ENCODE measurements around the gene TMEM212. TPM values are rescaled to one million over a fixed set of nuclear protein-coding genes. Genes with fewer than 3 reads are reported as not detected.

Gene TMEM212
- total RNA-seq, 1 donor from 2014 or later, result not detected

DNA sequence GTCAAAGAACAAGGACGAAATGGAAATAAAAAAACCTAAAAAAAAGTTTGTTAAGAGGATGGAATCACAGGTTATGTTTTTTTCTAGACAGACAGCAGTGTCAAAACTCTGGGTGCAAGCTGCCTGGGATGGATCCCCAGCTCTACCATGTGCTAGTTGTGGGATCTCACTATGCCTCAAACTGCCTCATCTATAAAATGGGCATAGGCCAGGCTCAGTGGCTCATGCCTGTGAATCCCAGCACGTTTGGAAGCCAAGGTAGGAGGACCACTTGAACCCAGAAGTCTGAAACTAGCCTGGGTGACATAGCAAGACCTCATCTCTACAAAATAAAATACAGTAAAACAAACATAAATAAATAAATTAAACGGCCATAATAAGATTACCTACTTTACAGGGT is 37.5 kb upstream of the TMEM212 start:
- Histone ChIP-seq H3K27me3 (peaks cover 22% of the 10 kb centered on the region), H3K27ac (no peak overlapping the region), H3K9ac (no peak overlapping the region), H2AFZ (replicated peaks) (no peak overlapping the region), H3K36me3 (no peaks in the 10 kb centered on the region), H3K79me2 (ENCODE audit: low read depth) (no peaks in the 10 kb centered on the region), H3F3A (ENCODE audit: low read depth) (no peaks in the 10 kb centered on the region), H3K4me1 (no peaks in the 10 kb centered on the region), H4K20me1 (ENCODE audit: low read depth) (no peaks in the 10 kb centered on the region), H3K9me3 (ENCODE audit: low read depth) (no peaks in the 10 kb centered on the region), H3K4me2 (no peak overlapping the region), H3K4me3 (no peak overlapping the region)
- no peaks in the 10 kb centered on the region for H3K9me3 Mint-ChIP-seq
- no peak for DNase-seq (ENCODE audit: low spot score)
- H3K27me3 Mint-ChIP-seq (ENCODE audit: insufficient read depth, low read depth), result peaks cover 16% of the 10 kb centered on the region
- peaks cover 14% of the 10 kb centered on the region for H3K4me1 Mint-ChIP-seq
- TF ChIP-seq, protein P1, sequence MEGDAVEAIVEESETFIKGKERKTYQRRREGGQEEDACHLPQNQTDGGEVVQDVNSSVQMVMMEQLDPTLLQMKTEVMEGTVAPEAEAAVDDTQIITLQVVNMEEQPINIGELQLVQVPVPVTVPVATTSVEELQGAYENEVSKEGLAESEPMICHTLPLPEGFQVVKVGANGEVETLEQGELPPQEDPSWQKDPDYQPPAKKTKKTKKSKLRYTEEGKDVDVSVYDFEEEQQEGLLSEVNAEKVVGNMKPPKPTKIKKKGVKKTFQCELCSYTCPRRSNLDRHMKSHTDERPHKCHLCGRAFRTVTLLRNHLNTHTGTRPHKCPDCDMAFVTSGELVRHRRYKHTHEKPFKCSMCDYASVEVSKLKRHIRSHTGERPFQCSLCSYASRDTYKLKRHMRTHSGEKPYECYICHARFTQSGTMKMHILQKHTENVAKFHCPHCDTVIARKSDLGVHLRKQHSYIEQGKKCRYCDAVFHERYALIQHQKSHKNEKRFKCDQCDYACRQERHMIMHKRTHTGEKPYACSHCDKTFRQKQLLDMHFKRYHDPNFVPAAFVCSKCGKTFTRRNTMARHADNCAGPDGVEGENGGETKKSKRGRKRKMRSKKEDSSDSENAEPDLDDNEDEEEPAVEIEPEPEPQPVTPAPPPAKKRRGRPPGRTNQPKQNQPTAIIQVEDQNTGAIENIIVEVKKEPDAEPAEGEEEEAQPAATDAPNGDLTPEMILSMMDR (IDR thresholded peaks at IDR 0.05), result no peak
- TF ChIP-seq EZH2phosphoT487 (IDR thresholded peaks at IDR 0.05) (no peak), EZH2 (IDR thresholded peaks at IDR 0.05) (no peak)
- no peak overlapping the region for H3K4me3 Mint-ChIP-seq
- H3K36me3 Mint-ChIP-seq, result no peaks in the 10 kb centered on the region
- H3K27ac Mint-ChIP-seq, result no peak overlapping the region

DNA sequence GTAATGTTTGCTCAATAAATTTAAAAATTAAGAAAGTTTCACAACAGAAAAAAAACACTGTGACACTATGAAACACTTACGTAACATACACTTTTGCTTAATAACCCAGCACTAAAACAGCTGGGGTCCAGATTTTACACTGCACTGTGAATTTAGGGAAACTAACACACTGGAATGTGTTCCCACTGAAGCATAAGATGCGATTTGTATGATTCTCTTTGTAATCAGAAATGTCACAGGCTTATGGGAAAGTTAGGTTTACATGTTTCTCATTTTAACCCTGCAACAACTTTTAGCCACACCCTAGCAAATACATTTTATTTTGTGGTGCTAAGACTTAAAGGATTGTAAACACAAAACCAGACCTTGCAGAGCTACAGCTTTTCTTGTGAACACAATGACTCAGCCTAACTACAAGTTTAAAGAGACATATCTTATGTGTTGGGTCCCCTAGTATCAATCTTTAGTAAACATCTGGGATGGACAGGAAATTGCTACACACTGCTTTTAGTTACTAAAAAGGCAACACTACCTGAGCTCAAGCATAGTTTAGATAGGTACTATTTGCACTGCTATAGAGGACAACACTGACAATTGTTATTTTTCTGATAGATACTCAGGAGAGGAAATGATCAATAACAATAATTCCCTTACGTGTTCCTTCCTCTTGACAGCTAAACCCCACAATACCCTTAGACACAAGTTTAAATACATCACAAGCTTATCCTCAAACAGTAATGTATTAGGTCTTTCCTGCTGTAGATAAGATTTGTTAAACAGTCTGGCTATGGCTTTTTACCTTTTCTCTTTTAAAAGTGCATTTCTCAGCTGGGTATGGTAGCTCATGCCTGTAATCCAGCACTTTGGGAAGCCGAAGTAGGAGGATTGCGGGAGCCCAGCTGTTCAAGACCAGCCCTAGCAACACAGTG is 36.7 kb upstream of the TMEM212 start:
- Mint-ChIP-seq H3K4me3 (no peak overlapping the region), H3K27me3 (ENCODE audit: insufficient read depth, low read depth) (peaks cover 24% of the 10 kb centered on the region), H3K9me3 (no peaks in the 10 kb centered on the region), H3K27ac (peak overlapping the region; percentile 55), H3K4me1 (peaks cover 18% of the 10 kb centered on the region), H3K36me3 (no peaks in the 10 kb centered on the region)
- Histone ChIP-seq H3K4me3 (no peak overlapping the region), H3K4me2 (no peak overlapping the region), H3K27ac (no peak overlapping the region), H3F3A (ENCODE audit: low read depth) (no peaks in the 10 kb centered on the region), H3K9ac (no peak overlapping the region), H3K9me3 (ENCODE audit: low read depth) (no peaks in the 10 kb centered on the region), H4K20me1 (ENCODE audit: low read depth) (no peaks in the 10 kb centered on the region), H3K4me1 (no peaks in the 10 kb centered on the region), H3K27me3 (peaks cover 30% of the 10 kb centered on the region), H3K79me2 (ENCODE audit: low read depth) (no peaks in the 10 kb centered on the region), H3K36me3 (no peaks in the 10 kb centered on the region), H2AFZ (replicated peaks) (no peak overlapping the region)
- no peak for TF ChIP-seq EZH2 (IDR thresholded peaks at IDR 0.05)
- no peak for DNase-seq (ENCODE audit: low spot score)

DNA sequence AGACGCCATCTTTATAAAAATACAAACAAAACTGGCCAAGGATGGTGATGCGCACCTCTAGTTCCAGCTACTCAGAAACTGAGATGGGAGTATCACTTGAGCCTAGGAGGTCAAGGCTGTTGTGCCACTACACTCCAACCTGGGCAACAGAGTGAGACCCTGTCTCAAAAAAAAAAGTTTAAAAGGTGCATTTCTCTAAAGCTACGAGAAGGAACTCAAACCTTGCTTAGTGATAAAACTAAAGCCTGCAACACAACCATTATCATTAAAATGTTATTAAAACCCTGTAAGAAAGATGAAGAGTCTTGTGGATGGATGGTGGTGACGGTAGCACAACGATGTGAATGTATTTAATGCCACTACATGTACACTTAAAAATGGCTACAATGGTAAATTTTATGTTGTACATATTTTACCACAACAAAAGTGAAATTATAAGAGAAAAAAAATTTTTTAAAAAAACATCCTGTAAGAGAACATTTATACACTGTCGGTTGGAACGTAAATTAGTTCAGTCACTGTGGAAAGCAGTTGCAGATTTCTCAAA is 35.9 kb upstream of the TMEM212 start:
- H3K27me3 ChIP-seq, result peaks cover 38% of the 10 kb centered on the region
- DNase-seq (ENCODE audit: low spot score), result no peak
- H3K27me3 Mint-ChIP-seq (ENCODE audit: insufficient read depth, low read depth), result peaks cover 24% of the 10 kb centered on the region
- no peak overlapping the region for H3K9ac ChIP-seq
- no peaks in the 10 kb centered on the region for H3K36me3 Mint-ChIP-seq
- H3K9me3 ChIP-seq (ENCODE audit: low read depth), result no peaks in the 10 kb centered on the region
- TF ChIP-seq, protein P1 (IDR thresholded peaks at IDR 0.05), result no peak
- TF ChIP-seq EZH2phosphoT487 (IDR thresholded peaks at IDR 0.05), result no peak
- no peak for TF ChIP-seq EZH2 (IDR thresholded peaks at IDR 0.05)
- no peak overlapping the region for H3K27ac ChIP-seq
- no peaks in the 10 kb centered on the region for H3K79me2 ChIP-seq (ENCODE audit: low read depth)
- H3K4me1 Mint-ChIP-seq, result peaks cover 21% of the 10 kb centered on the region
- no peak overlapping the region for H3K4me3 ChIP-seq
- no peaks in the 10 kb centered on the region for H3K36me3 ChIP-seq
- H3K4me2 ChIP-seq, result no peak overlapping the region
- H3K4me3 Mint-ChIP-seq, result no peak overlapping the region
- no peaks in the 10 kb centered on the region for H3K9me3 Mint-ChIP-seq
- H2AFZ ChIP-seq (replicated peaks), result no peak overlapping the region
- no peaks in the 10 kb centered on the region for H3K4me1 ChIP-seq
- no peaks in the 10 kb centered on the region for H3F3A ChIP-seq (ENCODE audit: low read depth)
- H4K20me1 ChIP-seq (ENCODE audit: low read depth), result no peaks in the 10 kb centered on the region
- no peak overlapping the region for H3K27ac Mint-ChIP-seq

DNA sequence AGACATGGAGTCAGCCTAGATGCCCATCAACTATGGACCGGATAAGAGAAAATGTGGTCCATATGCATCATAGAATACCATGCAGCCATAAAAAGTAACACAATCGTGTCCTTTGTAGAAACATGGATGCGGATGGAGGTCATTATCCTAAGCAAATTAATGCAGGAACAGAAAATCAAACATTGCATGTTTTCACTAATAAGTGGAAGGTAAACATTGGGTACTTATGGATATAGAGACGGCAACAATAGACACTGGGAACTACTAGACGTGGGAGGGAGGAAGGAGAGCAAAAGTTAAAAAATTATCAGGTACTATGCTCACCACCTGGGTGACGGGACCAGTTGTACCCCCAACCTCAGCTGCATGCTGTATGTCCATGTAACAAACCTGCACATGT is 35.3 kb upstream of the TMEM212 start:
- no peaks in the 10 kb centered on the region for H4K20me1 ChIP-seq (ENCODE audit: low read depth)
- DNase-seq (ENCODE audit: low spot score), result no peak

More for the DNA sequence above, 35.3 kb upstream of the TMEM212 start:
- Mint-ChIP-seq H3K9me3 (no peaks in the 10 kb centered on the region), H3K4me3 (no peak overlapping the region), H3K27ac (no peak overlapping the region), H3K27me3 (ENCODE audit: insufficient read depth, low read depth) (peaks cover 24% of the 10 kb centered on the region), H3K4me1 (peaks cover 21% of the 10 kb centered on the region), H3K36me3 (no peaks in the 10 kb centered on the region)
- H3K4me2 ChIP-seq, result no peak overlapping the region
- no peak overlapping the region for H2AFZ ChIP-seq (replicated peaks)
- H3K27me3 ChIP-seq, result peaks cover 44% of the 10 kb centered on the region
- H3K4me3 ChIP-seq, result no peak overlapping the region
- H3K79me2 ChIP-seq (ENCODE audit: low read depth), result no peaks in the 10 kb centered on the region
- TF ChIP-seq EZH2 (IDR thresholded peaks at IDR 0.05) (no peak), EZH2phosphoT487 (IDR thresholded peaks at IDR 0.05) (no peak)
- TF ChIP-seq, protein P1 (IDR thresholded peaks at IDR 0.05), result no peak
- H3K36me3 ChIP-seq, result no peaks in the 10 kb centered on the region
- no peaks in the 10 kb centered on the region for H3K4me1 ChIP-seq
- no peak overlapping the region for H3K27ac ChIP-seq
- no peaks in the 10 kb centered on the region for H3F3A ChIP-seq (ENCODE audit: low read depth)
- H3K9ac ChIP-seq, result no peak overlapping the region
- H3K9me3 ChIP-seq (ENCODE audit: low read depth), result no peaks in the 10 kb centered on the region

Measured in neural progenitor cell (in vitro differentiated cells).